ENCODE data around the gene SLC4A3. TPM values are rescaled to one million over a fixed set of nuclear protein-coding genes. Genes with fewer than 3 reads are reported as not detected.

SLC4A3 gene
- total and polyA plus RNA-seq, 2 of the 8 experiments (the other 6 are each of a cell fraction or from before 2014, with no cell fraction given) = 4.8 to 7.4 TPM

GRCh38 chr2:219628235-219628985, 980 bp downstream of the SLC4A3 start (continued):
- TF ChIP-seq KDM5A (IDR thresholded peaks at IDR 0.05; ENCODE audit: low read length) = no peak
- TF ChIP-seq POLR2AphosphoS5 (IDR thresholded peaks at IDR 0.05; ENCODE audit: low read depth, low read length) = no peak
- no peak for TF ChIP-seq JUND (IDR thresholded peaks at IDR 0.05; ENCODE audit: low read length)
- TF ChIP-seq ASH2L (IDR thresholded peaks at IDR 0.05; ENCODE audit: low read length) = no peak
- no peak for TF ChIP-seq HDAC2 (IDR thresholded peaks at IDR 0.05; ENCODE audit: borderline replicate concordance in 1 of 2, low read depth in 2 of 2, low read length in 2 of 2)
- TF ChIP-seq CTBP2 (IDR thresholded peaks at IDR 0.05; ENCODE audit: borderline replicate concordance, insufficient read depth, insufficient read length, low read length) = no peak
